C4-2B (cell line): ENCODE measurements around the gene DGKG.

Experiments used
- H3K27ac ChIP-seq: fragments of 450-650 bp; 2 replicates; pipeline ENCODE4 v1.5.1; 2017
- ZFX ChIP-seq: fragments of 450-650 bp; IDR thresholded peaks from 2 replicates; pipeline ENCODE4 v1.6.1; 2017
- TF ChIP-seq, protein P1 (sequence below): fragments of 450-650 bp; conservative IDR thresholded peaks from 2 replicates; pipeline ENCODE4 v1.5.1; 2017; ENCODE audit warnings: mild to moderate bottlenecking

DGKG gene

DNA sequence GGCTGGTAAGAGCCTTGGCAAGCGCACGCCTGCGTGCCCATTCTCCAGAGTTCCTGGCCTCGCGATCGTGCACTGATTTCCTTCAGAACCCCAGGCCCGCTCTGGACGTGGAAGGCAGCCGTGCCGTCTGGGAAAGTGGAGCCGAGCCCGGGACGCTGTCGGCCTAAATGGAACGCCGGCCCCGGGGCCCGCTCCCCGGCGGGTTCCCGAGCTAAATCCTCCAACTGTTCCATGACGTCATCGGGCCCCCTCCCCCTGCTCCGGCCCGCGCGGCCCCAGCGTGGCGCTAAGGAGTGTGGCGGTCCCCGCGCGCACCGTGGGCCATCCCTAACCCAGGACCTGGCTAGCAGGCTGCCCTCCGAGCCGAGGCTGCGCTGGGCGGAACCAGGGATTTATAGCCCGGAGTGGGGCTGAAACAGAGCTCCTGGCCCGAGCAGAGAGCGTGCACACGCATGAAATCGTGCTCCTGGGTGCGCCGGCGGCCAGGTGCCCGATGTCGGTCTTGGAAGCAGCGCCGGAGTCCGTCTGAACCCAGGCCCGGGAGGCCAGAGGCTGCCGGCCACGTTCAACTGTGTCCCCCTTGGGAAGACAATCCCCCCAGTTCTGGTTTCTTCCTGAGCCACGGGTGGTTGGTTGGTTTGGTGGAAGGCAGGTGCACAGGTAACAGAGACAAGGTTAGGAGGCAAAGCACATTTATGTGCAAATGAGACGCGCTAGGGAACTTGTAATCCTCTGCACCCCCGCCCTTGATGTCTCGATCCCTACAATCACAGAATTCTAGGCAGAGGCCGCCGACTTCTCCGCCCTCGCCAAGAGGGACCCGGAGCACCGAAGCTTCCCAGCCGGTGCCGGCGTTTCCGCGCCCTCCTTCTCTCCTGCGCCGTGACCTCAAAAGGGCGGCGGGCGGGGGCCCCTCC lies 168.2 kb downstream of the DGKG start:
- no peak overlapping the region for H3K27ac ChIP-seq
- TF ChIP-seq, protein P1, sequence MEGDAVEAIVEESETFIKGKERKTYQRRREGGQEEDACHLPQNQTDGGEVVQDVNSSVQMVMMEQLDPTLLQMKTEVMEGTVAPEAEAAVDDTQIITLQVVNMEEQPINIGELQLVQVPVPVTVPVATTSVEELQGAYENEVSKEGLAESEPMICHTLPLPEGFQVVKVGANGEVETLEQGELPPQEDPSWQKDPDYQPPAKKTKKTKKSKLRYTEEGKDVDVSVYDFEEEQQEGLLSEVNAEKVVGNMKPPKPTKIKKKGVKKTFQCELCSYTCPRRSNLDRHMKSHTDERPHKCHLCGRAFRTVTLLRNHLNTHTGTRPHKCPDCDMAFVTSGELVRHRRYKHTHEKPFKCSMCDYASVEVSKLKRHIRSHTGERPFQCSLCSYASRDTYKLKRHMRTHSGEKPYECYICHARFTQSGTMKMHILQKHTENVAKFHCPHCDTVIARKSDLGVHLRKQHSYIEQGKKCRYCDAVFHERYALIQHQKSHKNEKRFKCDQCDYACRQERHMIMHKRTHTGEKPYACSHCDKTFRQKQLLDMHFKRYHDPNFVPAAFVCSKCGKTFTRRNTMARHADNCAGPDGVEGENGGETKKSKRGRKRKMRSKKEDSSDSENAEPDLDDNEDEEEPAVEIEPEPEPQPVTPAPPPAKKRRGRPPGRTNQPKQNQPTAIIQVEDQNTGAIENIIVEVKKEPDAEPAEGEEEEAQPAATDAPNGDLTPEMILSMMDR: no peak
- TF ChIP-seq ZFX: no peak

DNA sequence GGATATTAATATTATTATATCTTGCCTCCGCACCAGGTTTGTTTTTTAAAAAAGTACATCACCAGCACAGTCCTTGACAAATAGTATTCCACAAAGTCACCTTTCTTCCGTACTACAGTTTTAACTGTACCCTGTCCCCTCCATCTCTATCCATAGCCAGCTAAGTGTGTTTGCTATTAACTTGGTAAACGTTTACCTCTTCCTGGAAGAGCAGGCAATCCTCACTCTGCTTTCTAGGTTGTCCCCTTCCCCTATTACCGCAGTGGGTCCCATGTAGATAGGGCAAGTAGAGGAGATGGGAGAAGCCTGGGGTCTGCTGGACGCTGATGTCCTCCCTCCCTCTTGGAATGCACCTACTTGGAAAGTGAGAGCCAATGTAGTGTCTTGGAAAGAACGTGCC lies 169.2 kb downstream of the DGKG start:
- TF ChIP-seq, protein P1: no peak
- no peak for TF ChIP-seq ZFX

DNA sequence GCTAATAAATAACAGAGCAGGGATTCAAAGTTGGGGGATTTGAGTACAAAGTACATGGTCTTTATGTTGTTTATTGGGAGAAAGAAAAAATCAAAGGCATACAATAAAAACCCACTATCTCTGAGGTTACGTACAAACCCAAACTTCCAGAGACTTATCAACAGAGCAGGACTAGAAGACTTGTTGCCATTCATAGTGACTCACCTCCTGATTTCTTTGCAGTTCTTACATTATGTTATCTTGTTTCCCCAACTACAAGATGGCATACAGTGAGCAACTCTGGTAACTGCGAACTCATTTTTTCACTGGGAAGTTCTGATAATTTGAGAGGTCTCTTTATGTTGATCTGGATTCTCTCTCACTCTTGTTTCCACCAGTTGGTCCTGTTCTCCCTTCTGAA lies 172.5 kb downstream of the DGKG start:
- H3K27ac ChIP-seq: no peak overlapping the region
- no peak for TF ChIP-seq ZFX
- TF ChIP-seq, protein P1: no peak

More for the DNA sequence above, 169.2 kb downstream of the DGKG start:
- H3K27ac ChIP-seq: no peak overlapping the region

DNA sequence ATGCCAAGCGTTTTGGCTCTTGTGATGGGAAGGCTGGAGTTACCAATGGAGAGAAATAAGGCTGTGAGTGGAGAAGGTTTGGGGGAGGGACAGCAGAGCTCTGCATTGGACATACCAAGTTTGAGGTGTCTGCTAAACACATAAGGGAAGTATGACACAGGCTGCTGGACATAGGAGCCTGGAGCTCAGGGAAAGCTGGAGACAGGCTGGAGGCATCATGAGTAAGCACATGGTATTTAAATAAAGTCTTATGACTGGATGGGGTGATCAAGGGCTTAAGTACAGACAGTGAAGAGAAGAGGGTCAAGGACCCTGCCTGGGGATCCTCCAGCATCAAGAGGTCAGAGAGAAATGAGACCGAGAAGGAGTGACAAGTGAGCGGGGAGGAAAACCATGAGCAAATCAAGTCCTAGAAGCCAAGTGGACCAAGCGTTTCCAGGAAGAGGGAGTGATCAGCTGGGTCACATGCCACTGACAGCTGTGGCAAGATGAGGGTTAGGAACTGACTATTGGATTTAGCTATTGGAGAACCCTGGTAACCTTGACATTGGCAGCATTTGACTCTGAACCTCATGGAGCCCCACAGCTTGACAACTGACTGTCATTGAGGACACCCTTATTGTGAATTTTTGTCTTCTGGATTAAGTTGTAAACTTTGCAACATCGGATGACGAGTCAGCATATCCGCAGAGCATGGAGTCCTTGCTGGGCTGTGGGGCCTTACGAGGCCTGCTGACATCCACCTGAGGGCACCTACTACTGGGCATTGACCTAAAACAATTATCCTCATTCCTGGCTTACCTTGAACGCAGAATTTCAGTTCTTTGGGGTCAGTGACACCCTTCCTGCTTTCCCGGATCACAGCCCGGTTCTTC lies 174.4 kb downstream of the DGKG start:
- TF ChIP-seq ZFX: no peak
- TF ChIP-seq, protein P1: no peak
- no peak overlapping the region for H3K27ac ChIP-seq

DNA sequence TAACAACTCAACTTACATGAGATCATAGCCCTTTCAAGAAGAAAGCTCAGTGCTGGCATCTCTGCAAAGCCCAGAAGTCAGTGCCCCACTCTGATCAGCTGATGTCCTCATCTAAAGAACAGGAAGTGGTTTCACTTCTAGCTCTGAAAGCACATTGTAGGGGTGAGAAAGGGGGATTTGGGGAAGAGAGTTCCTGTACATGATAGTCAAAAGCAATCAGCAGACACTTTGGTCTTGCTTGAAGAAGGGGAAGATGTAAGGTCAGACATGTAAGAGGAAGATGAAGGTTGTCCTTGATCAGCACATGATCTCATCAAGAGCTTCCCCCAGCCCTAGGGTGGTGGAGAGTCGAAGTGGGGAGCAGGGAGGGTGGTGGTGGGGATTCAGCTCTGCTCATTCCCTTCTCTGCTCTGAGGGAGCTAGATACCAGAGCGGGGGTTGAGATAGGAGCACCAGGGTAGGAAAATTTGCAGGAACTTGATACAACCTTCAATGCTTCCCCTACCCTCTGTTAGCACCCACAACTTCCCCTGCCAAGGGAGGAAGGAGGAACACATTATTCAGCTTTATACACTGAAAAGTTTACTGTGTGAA lies 176.7 kb downstream of the DGKG start:
- TF ChIP-seq ZFX: no peak
- TF ChIP-seq, protein P1: no peak
- no peak overlapping the region for H3K27ac ChIP-seq

DNA sequence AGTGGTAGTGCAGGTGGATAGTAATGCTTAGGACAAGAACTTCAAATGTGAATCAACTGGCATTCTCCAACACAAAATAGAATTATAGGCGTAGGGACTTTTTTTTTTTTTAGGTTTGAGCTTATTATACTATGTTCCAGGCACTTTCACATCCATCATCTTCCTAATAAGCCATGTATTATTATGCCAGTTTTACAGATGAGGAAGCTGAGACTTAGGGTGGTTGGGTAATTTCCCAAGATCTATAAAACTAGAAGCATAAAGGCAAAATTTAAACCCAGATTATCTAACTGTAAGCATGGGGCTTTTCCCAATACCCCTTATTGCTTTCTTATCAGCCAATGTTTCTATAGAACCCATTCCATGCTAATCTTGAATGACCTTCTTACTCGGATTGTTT lies 178.0 kb downstream of the DGKG start:
- TF ChIP-seq ZFX: no peak
- TF ChIP-seq, protein P1: no peak
- H3K27ac ChIP-seq: no peak overlapping the region

DNA sequence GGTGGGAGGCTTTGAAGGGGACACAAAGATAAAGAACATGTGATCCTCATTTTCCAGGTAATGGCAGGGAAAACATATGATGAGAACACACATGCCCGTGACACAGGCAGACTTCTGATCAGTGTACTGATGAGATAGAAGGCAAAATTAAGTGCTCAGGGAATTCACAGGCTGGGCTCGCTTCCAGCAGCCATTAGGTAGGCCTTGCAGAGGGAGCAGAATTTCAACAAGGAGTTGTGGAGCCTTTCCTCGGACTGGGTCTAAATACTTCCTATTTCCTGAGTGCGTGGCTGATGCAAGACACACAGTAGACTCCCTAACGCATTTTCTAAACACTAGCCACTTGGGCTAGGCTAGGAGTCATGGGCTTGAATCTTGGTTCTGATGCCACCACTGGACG lies 179.2 kb downstream of the DGKG start:
- no peak for TF ChIP-seq ZFX
- TF ChIP-seq, protein P1: no peak
- no peak overlapping the region for H3K27ac ChIP-seq
